HepG2 (cell line): Measurements from ENCODE around the gene CLDN4. TPM values are rescaled to one million over a fixed set of nuclear protein-coding genes. Genes with fewer than 3 reads are reported as not detected.
A peak's percentile ranks its signal among the peaks of the same experiment; 100 is the strongest.

Experiments
- ATAC-seq: fragments of 200-7000 bp; cut with Tn5 transposase; 3 replicates; pipeline ENCODE4 v1.9.1; 2020; ENCODE audit warnings: mild to moderate bottlenecking, moderate library complexity
- BruUV-seq: library from RNA; stranded (reverse); fragments of 400-500 nt; replicated peaks from 2 replicates; lab custom pipeline; 2021; lab: Mats Ljungman, UMichigan
- CTCF ChIA-PET: fragments of 300-600 bp; formaldehyde crosslinking; extraction: SDS; loops from one replicate; lab custom pipeline; 2021; ENCODE audit warnings: low total read pairs, inconsistent platforms, low intra/inter-chr PET ratio; lab: Yijun Ruan, JAX
- POLR2A ChIA-PET: fragments of 350-600 bp; sonication (Branson Sonifier 250); formaldehyde crosslinking; loops from one replicate; lab custom pipeline; 2020; ENCODE audit warnings: antibody characterized with exemption, inconsistent platforms; lab: Yijun Ruan, JAX
- DNase-seq: peaks from one replicate; pipeline ENCODE4 v3.0.0-alpha.2; 2015; ENCODE audit warnings: low spot score
- FAIRE-seq: peaks from 3 replicates; lab custom pipeline; 2011; peaks lifted over from hg19 to GRCh38; lab: Jason Lieb, UNC
- H2AFZ ChIP-seq: one replicate; pipeline ENCODE4 v1.6.1; 2011; ENCODE audit warnings: low read length, inconsistent platforms
- H3K27ac ChIP-seq: fragments of 300-600 bp; 3 replicates; pipeline ENCODE4 v1.8.0; 2011; ENCODE audit warnings: mixed run types, mild to moderate bottlenecking, mixed read lengths, low read length, inconsistent platforms; ENCODE audit not compliant: insufficient read depth; ENCODE audit errors: extremely low read length
- H3K27me3 ChIP-seq, 2 experiments: fragments of 200-600 bp in 1 of 2; 2 replicates in 1 of 2; 3 replicates in 1 of 2; pipeline versions ENCODE4 v1.6.0 to v1.8.0; 2011; ENCODE audit warnings: low read length in 2 of 2, mild to moderate bottlenecking in 2 of 2, moderate library complexity in 2 of 2, inconsistent platforms in 1 of 2; ENCODE audit not compliant: insufficient read depth in 2 of 2, control insufficient read depth in 1 of 2
- H3K36me3 ChIP-seq, 2 experiments: fragments of 200-600 bp in 1 of 2; replicated peaks in 1 of 2; 2 replicates in 1 of 2; 3 replicates in 1 of 2; pipeline versions ENCODE4 v1.5.1 to v1.8.0; 2011; ENCODE audit warnings: low read length in 2 of 2, inconsistent platforms in 1 of 2; ENCODE audit not compliant: insufficient read depth in 2 of 2, control insufficient read depth in 1 of 2
- H3K4me1 ChIP-seq: 2 replicates; pipeline ENCODE4 v1.5.1; 2012; ENCODE audit warnings: low read length, inconsistent platforms; ENCODE audit not compliant: insufficient read depth
- H3K4me2 ChIP-seq: 2 replicates; pipeline ENCODE4 v1.6.0; 2011; ENCODE audit warnings: low read depth, low read length, inconsistent platforms
- H3K4me3 ChIP-seq, 3 experiments: fragments of 200-600 bp in 1 of 3; sonication (generic), shearing (Covaris generic) in 1 of 3; replicated peaks in 1 of 3; 2 replicates each; pipeline ENCODE4 v1.5.1; 2011 to 2016; ENCODE audit warnings: low read length in 3 of 3, inconsistent platforms in 2 of 3, low read depth in 2 of 3, mild to moderate bottlenecking in 2 of 3, control low read depth in 1 of 3, mixed read lengths in 1 of 3; ENCODE audit not compliant: insufficient read depth in 1 of 3
- H3K79me2 ChIP-seq: one replicate; pipeline ENCODE4 v1.6.1; 2011; ENCODE audit warnings: low read length, inconsistent platforms; ENCODE audit not compliant: insufficient read depth
- H3K9ac ChIP-seq: 2 replicates; pipeline ENCODE4 v1.6.0; 2011; ENCODE audit warnings: mild to moderate bottlenecking, low read depth, low read length, inconsistent platforms; ENCODE audit not compliant: insufficient read depth
- H3K9me3 ChIP-seq: 2 replicates; pipeline ENCODE4 v1.5.1; 2012; ENCODE audit warnings: mild to moderate bottlenecking, low read length
- H4K20me1 ChIP-seq: 2 replicates; pipeline ENCODE4 v1.6.0; 2011; ENCODE audit warnings: inconsistent platforms, mild to moderate bottlenecking, low read length, moderate library complexity; ENCODE audit not compliant: insufficient read depth
- DDIT3 ChIP-seq: sonication (generic); formaldehyde crosslinking; IDR thresholded peaks from 2 replicates; pipeline ENCODE4 v1.4.0; 2020; ENCODE audit warnings: mild to moderate bottlenecking, missing genetic modification reagents
- ELK4 ChIP-seq: sonication (generic); formaldehyde crosslinking; IDR thresholded peaks from 2 replicates; pipeline ENCODE4 v1.9.0; 2021; ENCODE audit warnings: missing genetic modification reagents, borderline replicate concordance
- FOXA3 ChIP-seq: IDR thresholded peaks from 2 replicates; pipeline ENCODE4 v1.6.1; 2016; ENCODE audit warnings: missing genetic modification reagents, missing compliant biosample characterization
- FOXC1 ChIP-seq: sonication (generic); formaldehyde crosslinking; IDR thresholded peaks from 2 replicates; pipeline ENCODE4 v1.8.0; 2022; ENCODE audit warnings: mild to moderate bottlenecking, missing genetic modification reagents, borderline replicate concordance
- HOXA5 ChIP-seq: sonication (generic); formaldehyde crosslinking; IDR thresholded peaks from 2 replicates; pipeline ENCODE4 v1.4.0; 2020; ENCODE audit warnings: missing genetic modification reagents
- HOXD1 ChIP-seq: sonication (generic); formaldehyde crosslinking; IDR thresholded peaks from 2 replicates; pipeline ENCODE4 v1.5.0; 2020; ENCODE audit warnings: missing genetic modification reagents
- JUND ChIP-seq: sonication (generic); formaldehyde crosslinking; IDR thresholded peaks from 2 replicates; pipeline ENCODE4 v1.8.0; 2022; ENCODE audit warnings: mild to moderate bottlenecking, missing genetic modification reagents
- MLX ChIP-seq: IDR thresholded peaks from 2 replicates; pipeline ENCODE4 v1.6.1; 2016
- MXD4 ChIP-seq: IDR thresholded peaks from 2 replicates; pipeline ENCODE4 v1.6.1; 2016; ENCODE audit warnings: mild to moderate bottlenecking, missing biosample characterization, missing genetic modification reagents
- SMC3 ChIP-seq: IDR thresholded peaks from 2 replicates; pipeline ENCODE4 v1.6.1; 2011; ENCODE audit warnings: low read length, improper control_type of control experiment
- U2AF2 ChIP-seq: fragments of 200-400 bp; formaldehyde crosslinking; IDR thresholded peaks from 2 replicates; pipeline ENCODE4 v1.6.1; 2017; ENCODE audit warnings: low read depth, mild to moderate bottlenecking, low read length
- UBTF ChIP-seq: sonication (generic); formaldehyde crosslinking; IDR thresholded peaks from 2 replicates; pipeline ENCODE4 v1.4.0; 2020; ENCODE audit warnings: mild to moderate bottlenecking, missing genetic modification reagents
- ZBTB1 ChIP-seq: sonication (generic); formaldehyde crosslinking; IDR thresholded peaks from 2 replicates; pipeline ENCODE4 v1.4.0; 2020; ENCODE audit warnings: missing genetic modification reagents, borderline replicate concordance
- ZFAT ChIP-seq: sonication (generic); formaldehyde crosslinking; conservative IDR thresholded peaks from 2 replicates; pipeline ENCODE4 v1.8.1; 2023; ENCODE audit warnings: missing genetic modification reagents, inconsistent platforms
- ZNF12 ChIP-seq: sonication (generic); formaldehyde crosslinking; IDR thresholded peaks from 2 replicates; pipeline ENCODE4 v1.5.0; 2020; ENCODE audit warnings: missing genetic modification reagents
- ZNF354B ChIP-seq: sonication (generic); formaldehyde crosslinking; IDR thresholded peaks from 2 replicates; pipeline ENCODE4 v1.8.0; 2022; ENCODE audit warnings: mild to moderate bottlenecking, missing genetic modification reagents
- ZNF382 ChIP-seq: sonication (generic); formaldehyde crosslinking; IDR thresholded peaks from 2 replicates; pipeline ENCODE4 v1.5.0; 2020; ENCODE audit warnings: missing genetic modification reagents, mild to moderate bottlenecking, borderline replicate concordance
- ZNF513 ChIP-seq: sonication (generic); formaldehyde crosslinking; conservative IDR thresholded peaks from 2 replicates; pipeline ENCODE4 v1.5.0; 2020; ENCODE audit warnings: missing genetic modification reagents
- ZNF720 ChIP-seq: sonication (generic); formaldehyde crosslinking; IDR thresholded peaks from 2 replicates; pipeline ENCODE4 v1.4.0; 2020; ENCODE audit warnings: missing genetic modification reagents
- ZSCAN29 ChIP-seq: sonication (generic); formaldehyde crosslinking; conservative IDR thresholded peaks from 2 replicates; pipeline ENCODE4 v1.4.0; 2020; ENCODE audit warnings: mild to moderate bottlenecking, missing genetic modification reagents
- whole genome bisulfite sequencing: methylation state at CpG from one replicate; pipeline ENCODE4 v1.1.6; 2017; ENCODE audit warnings: low lambda C conversion rate; 5-methylcytosine and 5-hydroxymethylcytosine counted together
- in situ Hi-C: cut with HindIII; loops from 2 replicates; pipeline ENCODE4 v1.10.0; 2017; ENCODE audit warnings: low pct_unique_long_range_greater_than_20kb; ENCODE audit not compliant: extremely low pct_ligation_motif_present
- intact Hi-C: fragments of 100-400 bp; cut with micrococcal nuclease; formaldehyde crosslinking; loops from one replicate; pipeline ENCODE4 v1.10.0; 2022; ENCODE audit not compliant: unreplicated experiment
- polyA plus RNA-seq, 8 experiments: library from polyadenylated mRNA; depleted of rRNA in 3 of 8; stranded (reverse) in 7 of 8; unstranded in 1 of 8; fragments of >200 nt; fragmentation: Illumina TruSeq in 4 of 8; extraction: Trizol in 4 of 8; gene quantifications; 2 replicates each; pipeline versions ENCODE4 v1.2.1 to v1.2.3, GENCODE V29; 2011 to 2016; ENCODE audit warnings: low read depth in 4 of 8, missing spikeins in 1 of 8, mixed read lengths in 1 of 8; ENCODE audit not compliant: insufficient read depth in 1 of 8
- total RNA-seq, 5 experiments: library from RNA; depleted of rRNA; stranded (reverse); fragments of >200 nt; fragmentation: Illumina TruSeq; extraction: Trizol; gene quantifications; 2 replicates each; pipeline ENCODE4 v1.2.3, GENCODE V29; 2016; ENCODE audit warnings: low read depth in 1 of 5

Gene CLDN4
- total and polyA plus RNA-seq, 2 of the 13 experiments (the other 11 are each of a cell fraction or from before 2014, with no cell fraction given), result 28.2 to 35.7 TPM

- H3K4me3 ChIP-seq, result no peak overlapping the region
- in situ Hi-C loops, result no loop called here
- H3K4me2 ChIP-seq, result no peak overlapping the region
- ChIA-PET CTCF (interaction anchor here (1.6 to 1.7 kb wide), 2 partner anchors 113 to 161 kb away, joined by 12 read pairs; no protein-coding TSS in a partner anchor), POLR2A (interaction anchor here (1.0 kb wide), 1 partner anchor 113 kb away, joined by 4 read pairs; no protein-coding TSS in a partner anchor)
- H3K27ac ChIP-seq, result no peak overlapping the region
- no peak overlapping the region for H3K9ac ChIP-seq
- no peaks in the 10 kb centered on the region for H3K36me3 ChIP-seq
- intact Hi-C loops, result loop anchor here (1.0 kb wide), 1 partner anchor 161 kb away; no protein-coding TSS in a partner anchor
- no peaks in the 10 kb centered on the region for H4K20me1 ChIP-seq
- H3K9me3 ChIP-seq, result no peaks in the 10 kb centered on the region
- H2AFZ ChIP-seq, result no peak overlapping the region
- no peaks in the 10 kb centered on the region for H3K79me2 ChIP-seq
- BruUV-seq, result no TSS peak
- H3K27me3 ChIP-seq, result peaks cover 3 to 5% of the 10 kb centered on the region in 2 experiments; a peak in 4 of 5 replicates
- 2% methylated on average over 5 of the region's 6 CpGs for WGBS
- peak; percentile 34 for DNase-seq
- no peak for FAIRE-seq
- ATAC-seq, result peak; percentile 16; the same call in 1 of the 3 replicates
- H3K4me1 ChIP-seq, result peaks cover 34% of the 10 kb centered on the region
- TF ChIP-seq HOXA5 (CRISPR knock-in tag) (no peak), FOXA3 (CRISPR knock-in tag) (no peak), ZNF720 (CRISPR knock-in tag) (no peak), ZFAT (CRISPR knock-in tag) (no peak), ZNF513 (CRISPR knock-in tag) (no peak), U2AF2 (no peak), ZNF12 (CRISPR knock-in tag) (no peak), SMC3 (peak; percentile 49; the same call in 1 of the 2 replicates), ZBTB1 (CRISPR knock-in tag) (no peak), DDIT3 (no peak), MLX (CRISPR knock-in tag) (no peak), FOXC1 (CRISPR knock-in tag) (no peak), HOXD1 (CRISPR knock-in tag) (no peak), UBTF (CRISPR knock-in tag) (no peak), ELK4 (no peak), MXD4 (CRISPR knock-in tag) (no peak), ZNF382 (no peak), ZNF354B (no peak), ZSCAN29 (CRISPR knock-in tag) (no peak), JUND (CRISPR knock-in tag) (no peak)
These were observed 35.1 kb downstream of the CLDN4 start for GRCh38 chr7:73865738-73866445.
